ENCODE measurements around the gene CADPS. TPM values are rescaled to one million over a fixed set of nuclear protein-coding genes. Genes with fewer than 3 reads are reported as not detected.

Gene CADPS
- total and polyA plus RNA-seq, 2 experiments from 2014 or later, result 2.8 to 8.1 TPM

GRCh38 chr3:62723166-62723913 is 151.9 kb downstream of the CADPS start:
- no peaks in the 10 kb centered on the region for H3K79me2 ChIP-seq
- DNase-seq (ENCODE audit: low spot score), result no peak
- no peak overlapping the region for H3K4me3 ChIP-seq
- H3K4me2 ChIP-seq, result no peak overlapping the region
- no peaks in the 10 kb centered on the region for H3K9me3 ChIP-seq (ENCODE audit: low read depth)
- H3K4me1 ChIP-seq (ENCODE audit: insufficient read depth), result no peaks in the 10 kb centered on the region
- H3K27ac ChIP-seq, result no peak overlapping the region
- no peaks in the 10 kb centered on the region for H3K36me3 ChIP-seq (replicated peaks; ENCODE audit: insufficient read depth, low read depth)
- no peaks in the 10 kb centered on the region for H3K9me2 ChIP-seq (replicated peaks; ENCODE audit: insufficient read depth)
- H3K27me3 ChIP-seq, result peaks cover 27% of the 10 kb centered on the region
- no peak overlapping the region for H2AFZ ChIP-seq
- H4K20me1 ChIP-seq (ENCODE audit: insufficient read depth, poor library complexity, severe bottlenecking), result no peaks in the 10 kb centered on the region
- WGBS (ENCODE audit: low lambda C conversion rate, missing lambda C conversion rate), result 73% methylated on average over 13 of the region's 13 CpGs
- TF ChIP-seq EZH2phosphoT487 (IDR thresholded peaks at IDR 0.05; ENCODE audit: low read depth, severe bottlenecking, unreplicated experiment), result no peak
- no peak for TF ChIP-seq CTCF (IDR thresholded peaks at IDR 0.05; ENCODE audit: poor library complexity)
- TF ChIP-seq EZH2 (IDR thresholded peaks at IDR 0.05; ENCODE audit: borderline replicate concordance), result no peak

GRCh38 chr3:62722344-62722743 is 152.9 kb downstream of the CADPS start:
- Histone ChIP-seq H3K4me3 (no peak overlapping the region), H3K9me3 (ENCODE audit: low read depth) (no peaks in the 10 kb centered on the region), H2AFZ (no peak overlapping the region), H3K27me3 (peaks cover 27% of the 10 kb centered on the region), H3K79me2 (no peaks in the 10 kb centered on the region), H3K4me2 (no peak overlapping the region), H3K36me3 (replicated peaks; ENCODE audit: insufficient read depth, low read depth) (no peaks in the 10 kb centered on the region), H3K9me2 (replicated peaks; ENCODE audit: insufficient read depth) (no peaks in the 10 kb centered on the region), H3K4me1 (ENCODE audit: insufficient read depth) (no peaks in the 10 kb centered on the region), H3K27ac (no peak overlapping the region), H4K20me1 (ENCODE audit: insufficient read depth, poor library complexity, severe bottlenecking) (no peaks in the 10 kb centered on the region)
- no peak for DNase-seq (ENCODE audit: low spot score)
- TF ChIP-seq EZH2 (IDR thresholded peaks at IDR 0.05; ENCODE audit: borderline replicate concordance), result no peak
- no peak for TF ChIP-seq EZH2phosphoT487 (IDR thresholded peaks at IDR 0.05; ENCODE audit: low read depth, severe bottlenecking, unreplicated experiment)
- TF ChIP-seq CTCF (IDR thresholded peaks at IDR 0.05; ENCODE audit: poor library complexity), result no peak

- 45% methylated on average over 6 of the region's 6 CpGs for WGBS (ENCODE audit: low lambda C conversion rate, missing lambda C conversion rate)
- Histone ChIP-seq H3K4me3 (no peak overlapping the region), H4K20me1 (ENCODE audit: insufficient read depth, poor library complexity, severe bottlenecking) (no peaks in the 10 kb centered on the region), H3K27ac (no peak overlapping the region), H3K9me3 (ENCODE audit: low read depth) (no peaks in the 10 kb centered on the region), H3K4me2 (no peak overlapping the region), H3K4me1 (ENCODE audit: insufficient read depth) (no peaks in the 10 kb centered on the region), H3K27me3 (peaks cover 13% of the 10 kb centered on the region), H3K36me3 (replicated peaks; ENCODE audit: insufficient read depth, low read depth) (no peaks in the 10 kb centered on the region), H3K9me2 (replicated peaks; ENCODE audit: insufficient read depth) (no peaks in the 10 kb centered on the region), H2AFZ (no peak overlapping the region), H3K79me2 (no peaks in the 10 kb centered on the region)
- no peak for TF ChIP-seq EZH2 (IDR thresholded peaks at IDR 0.05; ENCODE audit: borderline replicate concordance)
- no peak for TF ChIP-seq CTCF (IDR thresholded peaks at IDR 0.05; ENCODE audit: poor library complexity)
- no peak for TF ChIP-seq EZH2phosphoT487 (IDR thresholded peaks at IDR 0.05; ENCODE audit: low read depth, severe bottlenecking, unreplicated experiment)
- no peak for DNase-seq (ENCODE audit: low spot score)
Measured at GRCh38 chr3:62718515-62719320, 156.5 kb downstream of the CADPS start.

All from hepatocyte (in vitro differentiated cells).